NK-92 (cell line): ENCODE results near the gene S100A9.
"Not testable (repeated sequence)": the region's sequence is repeated elsewhere in the genome, so short reads cannot be mapped to it uniquely, and the experiment has no call there.

Experiments used
- DNase-seq: peaks from one replicate; lab custom pipeline; 2025; ENCODE audit not compliant: unreplicated experiment; lab: John Stamatoyannopoulos, UW

Gene S100A9

GRCh38 chr1:153344718-153345025 lies 13.0 kb upstream of the S100A9 start:
- no peak for DNase-seq

DNA sequence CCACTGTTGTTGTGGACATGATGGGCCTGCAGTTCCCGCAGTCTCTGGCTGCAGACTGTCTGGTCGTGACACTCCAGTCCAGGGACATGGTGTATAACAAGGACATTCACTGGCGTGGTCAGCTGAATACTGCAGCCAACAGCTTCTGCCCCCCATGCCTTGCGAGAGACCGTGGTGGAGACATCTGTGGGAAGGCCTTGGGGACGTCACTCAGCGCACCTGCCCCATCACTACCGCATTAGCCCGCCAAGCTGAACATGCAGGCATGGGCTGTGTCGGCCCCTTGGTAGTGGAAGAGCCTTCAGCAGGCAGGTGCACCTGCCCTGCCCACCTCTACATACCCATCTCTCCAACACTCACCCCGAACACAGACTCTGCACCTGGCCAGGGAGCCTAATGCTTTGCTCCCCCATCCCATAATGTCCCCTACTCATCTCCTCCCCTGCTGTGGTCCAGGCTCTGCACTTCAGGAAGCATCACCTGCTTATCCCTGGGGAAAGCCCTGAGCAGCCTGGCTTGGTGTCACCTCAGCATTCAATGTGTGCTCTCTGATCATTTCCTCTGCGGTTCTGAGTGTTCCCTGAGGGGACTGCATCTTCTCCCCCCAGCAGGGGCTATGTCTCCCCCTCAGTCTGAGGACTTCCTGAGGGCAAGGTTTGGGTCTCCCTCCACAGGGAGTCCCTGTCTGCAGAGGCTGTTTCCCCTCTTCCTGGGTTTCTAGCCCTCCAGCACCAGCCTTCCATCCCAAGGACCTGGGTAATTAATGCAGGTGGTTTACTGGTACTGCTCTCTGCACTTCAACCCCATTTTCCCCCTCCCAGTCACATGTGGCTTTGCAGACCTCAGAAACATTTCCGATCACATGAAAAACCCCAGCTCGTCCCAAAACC lies 12.2 kb upstream of the S100A9 start:
- no peak for DNase-seq

GRCh38 chr1:153346077-153346723 lies 11.5 kb upstream of the S100A9 start:
- DNase-seq = no peak

GRCh38 chr1:153347049-153347448 lies 10.6 kb upstream of the S100A9 start:
- DNase-seq = not testable (repeated sequence)

DNA sequence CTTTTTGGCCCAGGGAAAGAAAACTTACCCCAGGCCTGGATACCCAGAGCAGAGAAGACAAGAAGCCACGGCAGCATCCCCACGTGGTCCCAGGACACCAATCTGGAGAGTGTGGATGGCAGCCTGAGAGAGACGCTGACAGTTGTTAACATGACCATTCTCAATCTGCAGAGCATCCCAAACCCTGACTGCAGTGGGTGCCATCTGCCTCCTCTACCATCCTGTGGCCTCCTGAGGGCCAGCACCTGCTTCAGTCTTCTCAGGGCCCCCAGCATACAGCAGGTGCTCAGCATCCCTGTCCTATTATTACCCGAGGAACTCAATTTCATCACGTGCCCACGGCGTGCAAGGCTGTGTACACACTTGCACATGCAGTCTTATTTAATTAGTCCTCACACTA lies 9.8 kb upstream of the S100A9 start:
- DNase-seq = no peak

DNA sequence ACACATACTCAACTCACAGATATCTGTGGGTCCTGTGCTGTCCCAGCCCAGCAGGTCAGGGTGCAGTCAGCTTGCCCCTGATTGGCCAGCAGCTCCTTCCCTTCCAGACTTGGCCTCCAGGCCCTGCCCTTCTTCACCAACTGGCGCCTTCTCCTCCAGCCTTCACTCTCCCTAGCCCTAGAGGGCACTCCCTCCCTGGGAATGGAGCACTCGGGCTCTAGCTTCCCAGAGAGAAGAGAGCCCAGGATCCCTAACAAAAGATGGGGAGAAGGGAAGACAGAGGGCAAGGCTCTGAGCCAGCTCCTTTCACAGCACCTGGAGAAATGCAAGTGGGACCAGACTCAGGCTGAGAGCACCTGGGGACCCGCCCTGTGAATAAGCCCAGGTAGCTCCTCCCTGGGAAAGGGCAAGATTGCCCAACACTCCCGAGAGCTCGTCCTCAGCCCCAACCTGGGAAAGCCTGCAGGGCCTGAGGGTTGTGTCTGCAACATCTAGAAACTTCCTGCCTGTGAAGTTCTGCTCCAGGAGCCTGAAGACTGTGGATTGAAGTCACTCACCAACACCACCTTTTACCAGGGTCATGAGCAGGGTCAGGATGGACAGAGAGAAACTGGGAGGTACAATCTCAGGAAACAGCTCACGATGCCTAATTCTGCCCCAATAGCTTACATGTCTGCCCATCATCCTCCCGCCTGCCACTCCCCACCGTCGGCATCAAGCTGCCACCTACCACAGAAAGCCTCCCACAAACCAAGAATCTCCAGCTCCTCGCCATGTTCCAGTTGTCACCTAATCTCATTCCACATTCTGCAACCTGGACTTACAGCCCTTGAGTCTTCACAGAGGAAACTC lies 8.9 kb upstream of the S100A9 start, which contains the start of gene PGLYRP4:
Gene PGLYRP4 (minus strand): TSS at position 331 of the 852 bp plus-strand sequence. CDS start 909 bp downstream, outside the sequence.
- no peak for DNase-seq

GRCh38 chr1:153349363-153350320 lies 8.0 kb upstream of the S100A9 start:
- no peak for DNase-seq

DNA sequence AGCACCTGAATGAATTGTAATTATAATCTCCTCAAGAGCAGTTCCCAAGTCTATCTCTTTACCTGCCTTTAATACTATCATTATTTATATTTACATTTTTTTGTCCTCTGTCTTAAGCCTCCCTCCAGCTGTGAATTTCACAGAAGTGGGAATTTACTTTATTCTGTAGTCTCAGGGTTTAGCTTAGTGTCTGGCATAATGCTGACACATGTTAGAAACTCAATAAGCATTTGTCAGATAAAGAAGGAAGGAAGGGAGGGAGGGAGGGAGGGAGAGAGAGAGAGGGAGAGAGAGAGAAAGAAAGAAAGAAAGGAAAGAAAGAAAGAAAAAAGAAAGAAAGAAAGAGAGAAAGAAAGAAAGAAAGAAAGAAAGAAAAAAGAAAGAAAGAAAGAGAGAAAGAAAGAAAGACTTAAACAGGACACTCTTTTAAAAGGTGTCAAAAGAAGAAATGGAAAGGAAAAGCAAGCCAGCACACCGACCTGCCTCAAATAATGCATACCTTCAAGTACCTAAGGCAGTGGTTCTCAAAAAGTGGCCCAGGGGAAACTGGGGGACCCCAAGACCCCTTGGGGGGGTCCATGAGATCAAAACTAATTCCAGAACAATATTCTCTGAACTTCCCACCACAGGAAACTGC lies 7.2 kb upstream of the S100A9 start:
- no peak for DNase-seq

GRCh38 chr1:153352523-153352922 lies 5.1 kb upstream of the S100A9 start:
- no peak for DNase-seq

GRCh38 chr1:153353226-153353947 lies 4.3 kb upstream of the S100A9 start:
- DNase-seq = no peak

DNA sequence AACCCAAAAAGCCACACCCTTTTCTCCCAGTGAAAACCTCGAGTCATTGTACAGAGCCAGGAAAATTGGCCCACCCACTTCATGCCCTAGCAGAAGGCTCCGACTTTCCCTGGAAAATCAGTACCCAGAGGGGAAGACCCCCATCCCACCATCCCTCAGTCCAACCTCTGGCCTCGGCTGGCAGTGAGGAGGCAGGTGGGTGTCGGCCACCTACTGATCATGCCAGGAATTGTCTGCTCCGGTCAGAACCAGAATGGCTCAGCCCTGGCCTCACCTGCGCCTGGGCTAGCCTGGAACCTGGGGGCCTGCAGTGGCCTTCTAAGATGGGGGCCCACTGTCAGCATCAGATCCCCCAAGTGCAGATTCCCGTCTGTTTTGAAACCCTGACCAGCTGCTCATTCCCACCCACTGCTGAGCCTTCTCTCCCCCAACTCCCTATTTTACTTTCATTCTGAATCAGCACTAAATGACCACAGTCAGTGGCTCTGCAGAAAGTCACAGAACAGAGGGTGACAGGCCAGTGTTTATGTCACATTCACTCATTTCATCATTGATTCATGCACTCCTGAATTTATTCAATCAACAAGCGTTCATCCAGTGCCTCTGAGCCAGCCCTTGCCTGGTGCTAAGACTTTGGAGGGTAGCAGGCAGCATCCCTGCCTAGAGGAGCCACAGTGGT lies 3.0 kb upstream of the S100A9 start:
- no peak for DNase-seq

DNA sequence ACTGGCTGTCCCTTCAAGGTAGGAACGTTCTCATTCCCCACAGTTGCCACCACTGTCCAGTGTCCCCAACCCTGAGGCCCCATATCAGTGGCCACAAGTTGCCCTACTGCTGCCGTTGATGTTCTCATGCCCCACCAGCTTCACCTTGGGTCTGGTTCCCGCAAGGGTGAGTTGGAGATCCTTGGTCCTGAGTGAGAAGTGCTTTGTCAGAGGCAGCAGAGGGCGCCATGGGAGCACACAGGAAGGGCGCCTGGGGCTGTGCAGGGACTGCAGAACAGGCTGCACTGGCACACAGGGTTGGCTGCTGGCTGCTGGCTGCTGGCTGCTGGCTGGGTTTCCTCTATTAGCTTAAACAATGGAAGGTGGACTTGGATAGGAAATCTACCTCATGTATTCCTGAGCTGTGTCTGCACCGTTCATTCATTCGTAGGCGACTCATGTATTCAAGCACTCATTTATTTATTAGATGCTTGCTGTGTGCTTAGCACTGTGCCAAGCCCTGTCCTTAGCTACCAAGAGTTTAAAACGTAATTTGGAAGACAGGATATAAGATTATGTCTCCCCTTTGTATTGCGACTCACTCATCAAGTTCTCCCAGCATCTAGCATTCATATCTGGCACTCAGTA lies 2.1 kb upstream of the S100A9 start:
- DNase-seq = no peak

- no peak for DNase-seq
Observed at GRCh38 chr1:153356392-153357075, 1.1 kb upstream of the S100A9 start.

DNA sequence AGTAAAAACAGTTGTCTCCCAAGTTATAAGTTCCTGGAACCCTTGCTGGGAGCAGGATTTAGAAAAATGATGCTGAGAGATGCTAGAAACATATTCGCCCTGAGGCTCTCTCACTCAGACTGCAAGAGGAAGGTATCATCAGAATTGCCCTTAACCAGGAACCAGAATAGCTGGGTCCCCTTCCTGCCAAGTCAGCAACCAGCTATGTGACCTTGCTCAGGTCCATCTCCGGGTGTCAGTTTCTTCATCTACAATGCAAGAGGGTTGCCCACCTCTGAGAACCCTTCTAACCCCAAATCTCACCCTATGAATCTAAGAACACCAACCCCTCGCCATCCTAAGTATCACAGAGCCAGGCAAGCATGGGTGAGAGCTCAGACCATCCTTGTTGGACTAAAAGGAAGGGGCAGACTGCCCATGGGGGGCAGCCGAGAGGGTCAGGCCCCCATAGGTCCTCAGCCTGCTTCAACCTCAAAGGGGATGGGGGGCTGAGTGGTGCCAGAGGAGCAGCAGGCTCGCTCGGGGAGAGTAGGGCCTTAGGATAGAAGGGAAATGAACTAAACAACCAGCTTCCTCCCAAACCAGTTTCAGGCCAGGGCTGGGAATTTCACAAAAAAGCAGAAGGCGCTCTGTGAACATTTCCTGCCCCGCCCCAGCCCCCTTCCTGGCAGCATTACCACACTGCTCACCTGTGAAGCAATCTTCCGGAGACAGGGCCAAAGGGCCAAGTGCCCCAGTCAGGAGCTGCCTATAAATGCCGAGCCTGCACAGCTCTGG lies 390 bp upstream of the S100A9 start:
- DNase-seq = no peak

DNA sequence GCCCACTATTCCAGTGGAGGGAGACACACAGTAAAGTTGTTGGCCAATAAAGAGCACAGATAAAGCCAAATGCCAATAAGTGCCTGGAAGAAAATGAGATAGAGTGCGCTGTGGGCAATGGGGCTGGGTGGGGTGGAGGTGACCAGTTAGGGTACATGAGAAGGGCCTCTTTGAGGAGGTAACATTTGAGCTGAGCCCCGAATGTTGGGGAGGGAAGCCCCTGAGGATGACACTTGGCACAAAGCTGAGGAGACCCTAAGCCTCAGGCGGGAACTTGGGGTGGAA lies 979 bp downstream of the S100A9 start:
- DNase-seq = no peak

DNA sequence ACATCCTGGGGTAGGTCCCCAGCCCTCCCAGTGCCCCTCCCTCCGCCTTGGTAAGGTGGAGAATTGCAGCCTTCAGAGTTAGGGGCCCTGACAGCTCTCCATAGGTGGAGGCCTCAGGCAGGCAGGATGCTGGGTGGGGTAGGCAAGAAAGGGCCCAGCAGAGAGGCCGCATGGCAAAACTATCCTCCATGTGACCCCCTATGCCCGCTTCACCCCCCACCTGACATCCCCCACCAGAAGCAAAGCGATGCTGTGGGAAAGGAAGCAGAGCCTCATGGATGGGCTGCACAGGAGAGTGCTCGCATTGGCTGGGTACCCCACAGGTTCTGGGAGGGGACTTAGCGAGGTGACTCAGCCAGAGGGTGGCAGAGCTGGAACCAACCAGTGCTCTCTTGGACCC lies 1.6 kb downstream of the S100A9 start:
- no peak for DNase-seq

GRCh38 chr1:153360190-153360589 lies 2.5 kb downstream of the S100A9 start:
- DNase-seq = no peak
